LoVo (cell line): ENCODE results near the gene STYXL1.
"Not testable (repeated sequence)": the region's sequence is repeated elsewhere in the genome, so short reads cannot be mapped to it uniquely, and the experiment has no call there.

ENCODE experiments used
- DNase-seq: peaks from one replicate; pipeline ENCODE4 v3.0.0-alpha.2; 2016; ENCODE audit warnings: low spot score

The STYXL1 gene

DNA sequence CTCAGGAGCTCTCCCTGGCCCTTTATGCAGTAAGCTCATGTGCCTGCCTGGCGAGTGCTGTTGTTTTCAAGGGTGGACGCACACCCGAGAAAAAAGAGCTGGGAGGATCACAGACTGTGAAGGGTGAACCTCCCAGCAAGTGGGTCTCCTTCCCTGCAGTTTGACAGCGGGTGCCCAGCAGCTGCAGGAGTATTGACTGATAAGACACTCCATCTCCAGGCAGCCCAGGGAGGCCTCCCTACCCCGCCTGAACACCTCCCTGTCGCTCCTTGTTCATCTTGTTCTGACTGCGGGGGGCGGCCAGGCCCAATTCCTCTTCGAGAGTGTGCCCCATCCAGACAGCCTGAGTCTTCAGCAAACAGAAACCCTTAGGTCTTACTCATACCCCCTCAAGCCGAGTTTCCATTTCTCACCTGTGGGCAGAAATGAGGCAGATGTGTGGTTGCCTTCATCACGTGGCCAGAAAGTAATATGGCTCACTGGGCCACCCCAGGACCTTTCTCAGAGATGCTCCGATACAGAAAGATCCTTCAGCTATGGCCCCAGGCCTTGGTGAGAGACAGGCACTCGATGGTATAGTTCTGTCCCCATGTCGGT lies 17.3 kb upstream of the STYXL1 start:
- no peak for DNase-seq

DNA sequence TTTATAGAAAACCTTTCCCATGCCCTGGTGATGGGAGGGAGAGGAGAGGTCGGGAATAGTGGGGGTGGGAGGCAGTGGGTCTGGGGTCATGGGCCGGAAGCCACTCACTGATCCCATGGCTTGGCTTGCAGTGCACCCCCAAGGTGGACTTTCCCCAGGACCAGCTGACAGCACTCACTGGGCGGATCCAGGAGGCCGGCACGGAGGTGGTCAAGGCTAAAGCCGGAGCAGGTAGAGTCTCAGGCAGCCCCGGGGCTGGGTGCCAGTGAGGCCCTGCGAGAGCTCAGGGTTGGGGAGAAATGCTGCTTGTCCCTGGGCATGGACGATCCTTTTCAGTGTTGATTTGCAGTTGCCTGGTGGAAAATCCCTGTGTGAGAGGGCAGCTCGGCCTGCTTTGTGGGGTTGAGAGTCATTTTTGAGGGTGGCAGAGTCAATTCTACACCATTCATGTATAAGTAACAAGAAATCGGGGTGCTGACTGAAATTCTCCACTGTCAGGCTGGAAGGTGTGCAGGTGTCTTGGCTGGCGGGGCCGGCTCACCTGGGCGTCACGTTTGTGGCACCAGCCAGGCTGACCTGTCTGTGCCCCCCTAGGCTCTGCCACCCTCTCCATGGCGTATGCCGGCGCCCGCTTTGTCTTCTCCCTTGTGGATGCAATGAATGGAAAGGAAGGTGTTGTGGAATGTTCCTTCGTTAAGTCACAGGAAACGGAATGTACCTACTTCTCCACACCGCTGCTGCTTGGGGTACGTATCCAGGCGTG lies 16.6 kb upstream of the STYXL1 start:
- no peak for DNase-seq

DNA sequence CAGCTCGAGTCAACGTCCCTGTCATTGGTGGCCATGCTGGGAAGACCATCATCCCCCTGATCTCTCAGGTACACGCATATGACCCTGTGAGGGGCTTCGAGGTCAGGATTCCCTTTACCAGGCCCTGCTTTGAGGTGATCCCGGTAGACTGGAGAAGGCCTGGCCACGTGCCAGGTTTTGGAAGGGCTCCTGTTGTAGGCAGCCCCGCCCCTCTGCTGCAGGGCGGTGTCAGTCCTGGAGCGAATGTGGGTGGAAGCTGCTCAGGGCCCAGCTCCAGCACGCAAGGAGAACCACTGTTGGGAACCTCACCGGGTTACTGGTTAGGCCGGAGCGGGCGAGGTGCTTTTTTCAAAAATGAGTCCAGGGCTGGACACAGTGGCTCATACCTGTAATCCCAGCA lies 15.7 kb upstream of the STYXL1 start:
- DNase-seq, result peak; percentile 61

DNA sequence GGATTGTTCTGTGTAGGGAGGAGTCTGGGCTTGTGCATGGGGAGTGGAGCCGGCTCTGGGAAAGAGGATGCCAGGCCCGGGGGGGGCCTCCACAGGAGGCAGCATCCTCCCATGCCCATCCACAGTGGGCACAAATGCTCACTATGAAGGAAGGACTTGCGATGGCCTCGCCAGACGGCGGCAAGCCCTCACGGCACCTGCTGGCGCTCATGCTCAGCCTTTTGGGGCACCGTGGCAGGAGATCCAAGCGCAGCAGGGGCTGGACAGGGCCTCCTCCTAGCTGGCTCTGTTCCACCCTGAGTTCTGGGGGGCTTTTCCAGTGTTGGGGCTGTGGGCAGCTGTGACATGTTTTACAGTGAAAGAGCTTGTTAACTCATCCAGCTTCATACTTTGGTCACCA lies 15.3 kb upstream of the STYXL1 start:
- DNase-seq, result no peak

DNA sequence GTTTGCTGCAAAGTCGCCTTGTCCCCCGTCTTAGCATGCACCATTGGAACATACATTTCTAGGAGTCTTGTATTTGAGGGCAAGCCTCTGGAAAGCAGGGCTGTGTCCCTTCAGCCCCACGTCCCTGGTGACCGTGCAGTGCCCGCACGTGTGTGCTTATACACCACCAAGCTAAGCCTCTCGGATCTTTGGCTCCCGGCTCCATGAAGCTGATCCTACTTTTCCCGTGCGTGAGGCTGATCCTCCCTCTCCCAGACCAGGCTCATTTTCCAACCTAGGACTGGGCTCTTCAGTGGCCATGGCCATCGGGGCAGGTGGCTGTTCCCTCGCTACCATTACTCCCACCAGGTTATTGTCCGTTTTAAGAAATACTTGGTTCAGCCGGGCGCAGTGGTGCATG lies 14.5 kb upstream of the STYXL1 start:
- DNase-seq, result no peak

DNA sequence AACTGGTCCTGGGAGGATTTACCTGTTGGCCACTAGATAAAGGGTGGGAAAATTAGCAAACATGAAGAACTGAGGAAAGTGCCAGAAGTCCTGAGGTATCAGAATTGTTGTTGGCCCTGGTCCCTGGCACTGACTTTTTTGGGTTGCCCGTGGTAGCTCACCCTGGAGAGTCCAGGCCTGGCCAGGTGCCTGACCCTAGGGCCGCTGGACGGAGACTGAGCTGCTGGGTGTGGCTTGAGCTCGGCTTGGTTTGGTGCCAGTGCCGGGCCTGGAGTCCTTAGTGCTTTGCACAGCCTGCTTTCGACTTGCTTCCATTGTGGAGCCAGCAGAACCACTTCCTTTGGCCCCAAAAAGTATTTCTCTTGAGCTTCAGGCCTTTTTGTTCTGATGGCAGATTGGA lies 13.0 kb upstream of the STYXL1 start:
- DNase-seq, result no peak

DNA sequence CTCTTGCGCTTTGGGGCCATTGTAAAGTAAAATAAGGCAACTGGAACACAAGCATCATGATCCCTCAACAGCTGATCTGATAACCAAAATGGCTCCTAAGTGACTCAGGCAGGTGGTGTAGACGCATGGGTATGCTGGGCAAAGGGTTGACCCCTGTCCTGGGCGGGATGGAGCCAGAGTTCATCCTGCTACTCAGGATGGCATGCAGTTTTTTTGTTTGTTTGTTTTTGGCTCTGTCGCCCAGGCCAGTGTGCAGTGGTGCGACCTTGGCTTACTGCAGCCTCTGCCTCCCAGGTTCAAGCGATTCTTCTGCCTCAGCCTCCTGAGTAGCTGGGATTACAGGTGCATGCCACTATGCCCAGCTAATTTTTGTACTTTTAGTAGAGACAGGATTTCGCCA lies 10.9 kb upstream of the STYXL1 start:
- DNase-seq, result not testable (repeated sequence)

DNA sequence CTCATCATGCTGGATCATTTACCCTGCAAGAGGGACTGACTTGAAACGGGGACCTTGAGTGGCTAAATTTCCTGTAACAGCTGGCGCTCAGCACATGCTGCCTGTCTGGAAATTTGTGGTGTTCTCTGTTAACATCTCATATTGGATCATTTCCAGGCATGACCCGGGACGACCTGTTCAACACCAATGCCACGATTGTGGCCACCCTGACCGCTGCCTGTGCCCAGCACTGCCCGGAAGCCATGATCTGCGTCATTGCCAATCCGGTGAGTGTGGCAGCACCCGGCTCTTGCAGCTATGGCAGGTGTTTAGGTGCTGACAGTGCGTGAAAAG lies 10.0 kb upstream of the STYXL1 start:
- DNase-seq, result no peak

DNA sequence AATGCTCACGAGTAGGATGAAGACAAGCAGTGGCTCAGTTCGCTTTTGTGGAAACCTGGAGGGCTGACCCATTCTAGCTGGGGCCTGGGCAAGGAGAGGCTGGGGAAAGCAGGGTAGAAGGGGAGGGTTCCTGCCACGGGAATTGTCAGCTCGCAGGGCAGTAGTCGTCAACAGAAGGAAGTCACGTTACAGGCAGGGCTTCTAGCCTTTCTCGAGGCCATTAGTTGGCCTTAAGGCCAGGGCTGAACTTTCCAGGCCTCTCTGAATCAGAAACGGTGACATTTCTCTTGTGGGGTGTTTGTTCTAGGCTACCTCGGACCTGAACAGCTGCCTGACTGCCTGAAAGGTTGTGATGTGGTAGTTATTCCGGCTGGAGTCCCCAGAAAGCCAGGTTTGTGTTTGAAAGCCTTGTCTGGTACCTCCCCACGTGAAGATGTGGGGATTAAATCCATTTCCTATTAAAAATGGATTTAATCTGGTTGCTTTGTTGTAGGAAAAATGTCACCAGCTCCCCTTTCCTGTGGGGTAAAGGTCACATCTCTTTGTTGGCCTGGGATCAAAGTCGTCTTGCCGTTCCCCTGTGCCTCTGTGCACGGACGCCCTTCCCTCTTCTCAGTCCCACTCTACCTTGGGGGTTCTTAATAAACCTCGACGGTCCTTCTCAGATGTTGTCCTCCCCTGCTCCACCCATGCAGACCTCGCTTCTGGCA lies 9.5 kb upstream of the STYXL1 start:
- DNase-seq, result no peak

DNA sequence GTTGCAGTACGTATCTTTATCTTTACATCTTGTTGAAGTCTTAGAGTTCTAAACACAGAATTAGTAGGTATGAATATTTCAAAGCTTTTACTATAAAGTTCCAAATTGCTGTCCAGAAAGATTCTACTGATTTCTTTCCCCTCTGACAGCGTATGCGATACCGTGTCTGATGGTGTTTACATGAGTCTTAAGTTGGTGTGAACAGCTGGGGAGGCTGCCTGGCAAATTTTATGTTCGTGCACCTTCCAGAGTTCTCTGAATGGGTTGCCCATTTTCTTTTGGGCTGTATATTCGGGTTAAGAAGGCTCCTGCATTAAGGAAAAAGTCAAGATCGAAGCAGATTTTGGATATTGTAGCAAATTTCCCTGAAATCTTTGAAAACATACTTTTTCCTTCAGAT lies 8.4 kb upstream of the STYXL1 start:
- DNase-seq, result no peak

DNA sequence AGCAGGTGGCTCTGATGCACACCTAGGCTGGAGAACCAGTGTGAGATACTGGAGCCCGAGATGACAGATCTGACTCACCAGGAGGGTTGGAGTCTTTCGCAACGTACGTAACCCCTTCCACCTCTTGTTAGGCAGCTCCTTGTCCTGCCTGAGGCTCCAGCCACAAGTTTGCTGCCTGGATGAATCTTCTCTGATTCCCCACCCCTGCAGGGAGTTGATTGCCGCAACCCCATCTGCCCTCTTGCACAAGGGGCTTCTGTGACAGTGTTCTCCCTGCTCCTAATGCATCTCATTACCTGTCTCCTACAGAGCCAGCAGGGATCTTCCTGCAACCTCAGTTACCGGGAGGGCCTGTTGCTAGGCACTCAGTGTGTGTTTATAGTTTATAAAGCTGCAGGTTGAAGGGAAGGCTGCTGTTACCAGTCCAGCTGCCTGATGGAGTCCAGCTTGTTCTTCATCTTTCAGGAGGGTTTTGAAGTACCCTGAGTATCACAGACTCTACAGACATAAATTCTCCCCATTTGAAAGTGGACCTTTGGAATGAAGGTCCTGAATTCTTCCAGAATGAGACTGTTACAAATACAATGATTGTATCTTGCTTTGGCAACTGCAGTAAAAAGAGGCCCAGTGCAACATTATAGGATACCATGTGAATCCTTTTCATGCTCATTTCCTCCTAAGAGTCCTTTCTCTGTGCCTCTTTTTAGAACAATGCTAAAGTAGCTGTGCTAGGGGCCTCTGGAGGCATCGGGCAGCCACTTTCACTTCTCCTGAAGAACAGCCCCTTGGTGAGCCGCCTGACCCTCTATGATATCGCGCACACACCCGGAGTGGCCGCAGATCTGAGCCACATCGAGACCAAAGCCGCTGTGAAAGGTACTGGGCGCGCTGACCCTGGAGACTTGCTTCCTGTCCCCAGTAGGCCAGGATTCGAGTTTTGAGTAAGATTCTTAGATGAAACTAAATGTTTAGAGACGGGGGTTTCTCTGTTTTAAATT lies 6.6 kb upstream of the STYXL1 start:
- no peak for DNase-seq

DNA sequence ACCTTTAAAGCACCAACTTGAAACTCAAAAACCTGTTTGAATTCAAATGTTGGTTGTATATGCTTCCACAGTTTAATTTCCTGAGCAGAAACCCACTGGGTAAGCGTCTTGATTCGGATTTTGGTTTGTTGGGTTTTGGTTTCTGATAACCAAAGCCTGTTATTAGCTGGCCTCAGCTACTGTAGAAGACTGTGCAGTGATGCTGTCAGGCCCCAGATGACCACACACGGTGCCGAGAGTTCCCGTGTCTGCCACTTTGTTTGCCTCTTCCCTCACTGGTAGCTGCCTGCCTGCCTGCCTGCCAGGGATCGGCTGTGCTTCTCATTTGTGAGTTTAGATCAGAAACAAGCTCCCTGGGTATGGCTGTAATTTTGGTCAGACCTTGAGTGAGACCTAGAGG lies 5.7 kb upstream of the STYXL1 start:
- DNase-seq, result no peak

DNA sequence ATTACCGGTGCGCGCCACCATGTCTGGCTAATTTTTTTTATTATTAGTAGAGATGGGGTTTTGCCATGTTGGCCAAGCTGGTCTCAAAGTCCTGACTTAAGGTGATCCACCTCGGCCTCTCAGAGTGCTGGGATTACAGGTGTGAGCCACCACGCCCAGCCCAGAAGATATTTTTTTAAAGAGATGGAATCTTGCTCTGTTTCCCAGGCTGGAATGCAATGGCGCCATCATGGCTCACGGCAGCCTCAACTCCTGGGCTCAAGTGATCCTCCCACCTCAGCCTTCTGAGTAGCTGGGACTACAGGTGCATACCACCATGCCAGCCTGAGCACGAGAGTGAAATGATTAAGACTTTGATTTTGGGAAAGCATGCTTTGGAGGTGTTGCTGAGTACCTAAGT lies 4.9 kb upstream of the STYXL1 start:
- not testable (repeated sequence) for DNase-seq

DNA sequence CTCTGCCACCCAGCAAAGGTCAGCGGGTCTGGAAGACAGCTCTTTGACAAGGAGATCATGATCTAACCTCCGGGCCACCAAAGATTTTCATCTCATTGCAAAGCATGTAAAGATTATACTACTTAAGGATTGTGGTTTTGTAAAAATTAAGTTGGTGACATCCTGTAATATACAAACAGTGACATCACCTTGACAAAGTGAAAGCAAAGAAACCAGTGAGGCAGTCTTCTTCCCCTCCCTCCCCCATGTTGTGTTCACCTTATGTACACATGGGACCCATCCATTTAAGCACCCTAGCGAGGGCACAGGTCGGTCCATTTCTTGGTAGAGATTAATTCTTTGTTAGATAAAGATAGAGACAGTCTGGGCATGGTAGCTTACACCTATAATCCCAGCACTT lies 4.0 kb upstream of the STYXL1 start:
- DNase-seq, result no peak

DNA sequence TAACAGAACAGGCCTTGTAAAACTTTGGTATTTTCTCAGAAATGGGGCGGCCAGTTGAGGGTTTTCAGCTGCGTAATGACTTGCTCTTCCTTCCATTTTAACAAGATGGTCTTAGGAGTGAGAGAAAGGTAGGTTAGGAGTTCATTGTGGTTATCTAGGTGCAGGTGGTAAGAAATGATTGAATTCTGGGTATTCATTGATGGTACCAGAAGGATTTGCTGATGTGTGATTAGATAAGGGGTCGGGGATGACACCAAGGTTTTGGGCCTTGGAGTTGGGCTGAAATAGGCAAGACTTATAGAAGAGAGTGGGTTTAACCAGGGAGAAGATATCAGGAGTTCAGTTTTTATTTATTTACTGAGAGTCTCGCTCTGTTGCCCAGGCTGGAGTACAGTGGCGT lies 2.7 kb upstream of the STYXL1 start:
- DNase-seq, result no peak

DNA sequence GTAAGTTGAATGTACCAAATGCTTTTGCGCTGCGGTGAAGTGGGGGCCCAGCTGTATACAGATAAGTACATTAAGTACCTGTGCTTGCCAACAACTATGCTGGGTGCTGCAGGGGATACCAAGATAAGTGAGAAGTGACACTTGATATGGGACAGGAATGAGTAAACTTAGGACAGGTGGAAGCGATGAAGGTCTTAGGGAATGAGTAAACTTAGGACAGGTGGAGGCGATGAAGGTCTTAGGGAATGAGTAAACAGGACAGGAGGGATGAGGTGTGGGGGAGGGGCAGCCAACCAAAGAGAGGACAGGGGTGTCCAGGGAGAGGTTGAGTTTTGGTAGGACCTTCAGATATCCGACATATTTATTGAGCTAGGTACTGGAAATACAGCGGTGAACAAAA lies 1.5 kb upstream of the STYXL1 start:
- DNase-seq, result no peak

DNA sequence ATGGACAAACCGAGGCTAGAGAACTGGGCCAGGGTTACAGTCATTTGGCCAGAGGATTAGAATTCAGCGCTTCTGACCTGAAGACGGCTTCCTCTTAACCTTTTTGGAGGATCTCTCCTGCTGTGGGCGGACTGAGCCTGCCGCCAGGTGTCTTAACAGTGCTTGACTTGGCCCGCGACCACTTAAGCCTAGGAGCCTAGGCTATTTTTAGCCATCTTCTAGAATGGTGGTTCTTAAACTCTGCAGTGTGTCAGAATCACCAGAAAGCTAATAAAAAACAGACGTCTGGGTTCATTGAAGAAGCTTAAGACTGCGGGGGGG lies 828 bp upstream of the STYXL1 start:
- DNase-seq, result peak; percentile 46

DNA sequence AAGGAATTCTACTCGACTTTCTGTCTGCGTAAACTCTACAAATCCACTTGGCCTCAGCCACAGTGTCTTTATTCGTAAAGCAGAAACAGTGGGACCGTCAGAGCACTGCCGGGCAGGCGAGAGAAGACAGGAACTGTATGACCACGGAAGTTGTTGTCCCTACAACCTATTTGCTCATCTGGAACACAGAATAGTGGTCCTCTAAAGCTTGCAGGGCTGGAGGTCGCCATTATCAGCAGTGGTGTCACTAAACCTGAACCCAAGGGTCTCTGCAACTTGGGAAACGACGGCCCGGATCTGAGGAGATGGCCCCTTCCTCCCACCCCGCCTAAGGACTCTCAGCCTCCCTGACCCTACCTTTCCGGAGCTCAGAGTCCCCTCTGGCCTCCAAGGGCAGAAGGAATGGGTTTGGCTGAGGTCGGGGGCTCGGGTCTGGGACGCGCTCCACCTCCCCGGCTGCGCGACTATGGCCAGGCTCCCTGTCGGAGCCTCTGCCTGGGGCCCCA lies 442 bp downstream of the STYXL1 start:
- DNase-seq, result no peak

DNA sequence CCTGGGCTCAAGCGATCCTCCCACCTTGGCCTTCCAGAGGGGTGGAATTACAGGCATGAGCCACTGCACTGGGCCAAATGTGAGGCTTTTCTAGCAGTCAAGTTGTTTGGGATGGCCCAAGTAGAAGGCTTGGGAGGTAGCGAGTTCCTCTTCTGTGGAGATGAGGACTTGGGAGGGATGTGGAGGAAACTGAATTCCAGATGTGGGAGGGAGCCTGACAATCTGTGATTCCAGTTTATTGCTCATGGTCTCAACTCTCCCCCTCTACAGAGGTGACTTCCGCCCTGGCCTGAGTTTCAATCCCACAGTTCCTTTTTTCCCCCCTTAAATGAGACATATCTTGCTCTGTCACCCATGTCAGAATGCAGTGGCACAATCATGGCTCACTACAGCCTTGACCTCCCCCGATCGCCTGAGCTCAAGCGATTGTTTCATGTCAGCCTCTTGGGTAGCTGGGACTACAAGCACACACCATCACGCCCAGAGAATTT lies 3.4 kb downstream of the STYXL1 start:
- no peak for DNase-seq

DNA sequence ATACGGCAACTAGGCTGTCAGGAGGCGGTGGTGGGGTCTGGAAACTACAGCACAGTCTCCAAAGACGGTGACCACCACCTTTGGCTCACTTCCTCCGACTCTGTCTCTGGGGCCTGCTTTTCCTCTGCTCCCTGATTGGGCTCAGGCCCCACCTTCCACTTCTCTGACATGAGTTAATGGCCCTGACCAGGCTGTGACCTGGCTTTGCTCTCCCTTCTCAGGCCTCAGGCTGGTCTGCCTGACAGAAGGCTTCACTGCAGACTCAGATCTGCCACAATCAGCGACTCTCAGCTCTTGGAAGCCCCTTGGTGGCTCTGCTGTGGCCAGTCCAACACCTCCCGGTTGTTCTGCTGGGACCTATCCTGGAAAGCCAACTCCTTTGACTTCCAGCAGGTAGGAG lies 7.7 kb downstream of the STYXL1 start:
- DNase-seq, result no peak

DNA sequence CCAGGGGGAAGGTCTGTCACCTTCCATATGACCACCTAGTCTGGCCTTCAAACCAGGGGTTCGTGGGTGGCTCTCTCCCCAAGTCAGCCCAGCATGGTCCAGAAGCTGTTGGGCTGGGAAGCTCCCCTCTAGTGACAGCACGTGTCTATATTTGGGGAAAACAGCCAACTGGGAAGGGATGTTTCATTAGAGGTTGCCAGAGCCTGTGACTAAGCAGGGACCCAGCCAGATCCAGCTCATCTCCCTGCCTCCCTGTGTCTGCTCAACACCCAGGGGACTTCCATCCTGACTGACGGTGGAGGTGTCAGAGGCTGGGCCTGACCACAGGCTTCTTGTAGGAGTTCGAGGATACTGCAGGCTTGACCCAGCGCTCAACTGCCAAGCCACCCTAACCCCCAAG lies 10.5 kb downstream of the STYXL1 start:
- DNase-seq, result no peak

DNA sequence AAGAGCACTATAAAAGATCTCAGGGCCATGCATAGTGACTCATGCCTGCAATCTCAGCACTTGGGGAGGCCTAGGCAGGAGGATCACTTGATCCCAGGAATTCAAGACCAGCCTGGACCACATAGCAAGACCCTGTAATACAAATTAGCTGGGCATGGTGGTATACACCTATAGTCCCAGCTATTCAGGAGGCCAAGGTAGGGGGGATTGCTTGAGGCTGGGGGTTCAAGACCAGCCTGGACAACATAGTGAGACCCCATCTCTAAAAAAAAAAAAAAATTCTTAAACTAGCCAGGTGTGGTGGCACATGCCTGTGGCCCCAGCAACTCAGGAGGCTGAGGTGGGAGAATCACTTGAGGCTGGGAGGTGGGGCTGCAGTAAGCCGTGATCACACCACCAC lies 15.8 kb downstream of the STYXL1 start:
- DNase-seq, result no peak
